A673 (cell line): Measurements from ENCODE around the gene TRAK1. TPM values are rescaled to one million over a fixed set of nuclear protein-coding genes. Genes with fewer than 3 reads are reported as not detected.

ENCODE experiments used
- BruUV-seq: library from RNA; stranded (reverse); fragments of 400-500 nt; replicated peaks from 2 replicates; lab custom pipeline; 2021; lab: Mats Ljungman, UMichigan
- CTCF ChIA-PET: fragments of 300-600 bp; sonication (Branson Sonifier 250); formaldehyde crosslinking; loops from one replicate; lab custom pipeline; 2022; ENCODE audit warnings: antibody characterized with exemption; lab: Charles Lee
- POLR2A ChIA-PET: fragments of 300-600 bp; sonication (Branson Sonifier 250); formaldehyde crosslinking; loops from one replicate; lab custom pipeline; 2022; ENCODE audit warnings: antibody characterized with exemption; ENCODE audit not compliant: low non-redundant PET; lab: Charles Lee
- DNase-seq: peaks from one replicate; pipeline ENCODE4 v3.0.0-alpha.2; 2015; ENCODE audit warnings: low spot score
- H3K27ac ChIP-seq: fragments of 200-600 bp; sonication (generic); 2 replicates; pipeline ENCODE4 v1.5.1; 2016; ENCODE audit warnings: mixed run types, low read depth, mild to moderate bottlenecking, mixed read lengths, antibody characterized with exemption, low read length; ENCODE audit not compliant: poor library complexity, severe bottlenecking
- H3K27me3 ChIP-seq: fragments of 200-600 bp; sonication (generic); replicated peaks from 2 replicates; pipeline ENCODE4 v1.6.1; 2017; ENCODE audit warnings: mixed run types, low read depth, mild to moderate bottlenecking, mixed read lengths, antibody characterized with exemption, low read length; ENCODE audit not compliant: insufficient read depth, poor library complexity
- H3K36me3 ChIP-seq: fragments of 200-600 bp; sonication (generic); 2 replicates; pipeline ENCODE4 v1.6.1; 2016; ENCODE audit warnings: mixed run types, mild to moderate bottlenecking, mixed read lengths, antibody characterized with exemption, low read length; ENCODE audit not compliant: insufficient read depth, poor library complexity, severe bottlenecking
- H3K4me1 ChIP-seq: fragments of 200-600 bp; sonication (generic); 2 replicates; pipeline ENCODE4 v1.6.1; 2017; ENCODE audit warnings: mixed run types, mild to moderate bottlenecking, mixed read lengths, antibody characterized with exemption, low read length; ENCODE audit not compliant: insufficient read depth, poor library complexity, severe bottlenecking
- H3K4me3 ChIP-seq: fragments of 200-600 bp; sonication (generic); 2 replicates; pipeline ENCODE4 v1.5.1; 2016; ENCODE audit warnings: low read depth, mixed run types, mild to moderate bottlenecking, mixed read lengths, low read length; ENCODE audit not compliant: poor library complexity, severe bottlenecking
- H3K9me3 ChIP-seq: fragments of 200-600 bp; sonication (generic); 2 replicates; pipeline ENCODE4 v1.6.1; 2016; ENCODE audit warnings: mixed run types, low read depth, mild to moderate bottlenecking, mixed read lengths, antibody characterized with exemption, low read length; ENCODE audit not compliant: poor library complexity, severe bottlenecking
- EZH2 ChIP-seq: fragments of 200-600 bp; sonication (generic); IDR thresholded peaks from 2 replicates; pipeline ENCODE4 v1.6.1; 2017; ENCODE audit warnings: borderline replicate concordance, low read depth, mild to moderate bottlenecking, mixed read lengths, antibody characterized with exemption, low read length; ENCODE audit not compliant: poor library complexity, severe bottlenecking
- intact Hi-C: fragments of 100-400 bp; cut with micrococcal nuclease; formaldehyde crosslinking; loops from one replicate; pipeline ENCODE4 v1.10.0; 2022; ENCODE audit not compliant: unreplicated experiment
- total RNA-seq: library from RNA; stranded (reverse); gene quantifications from 2 replicates; pipeline ENCODE4 v1.2.3, GENCODE V29; 2021
- TF ChIP-seq, protein P1 (sequence below): fragments of 300-800, 200-600 bp; sonication (generic); conservative IDR thresholded peaks from 2 replicates; pipeline ENCODE4 v1.5.1; 2017; ENCODE audit warnings: low read depth, mild to moderate bottlenecking, antibody characterized with exemption, low read length, moderate library complexity, mixed read lengths

TRAK1 gene
- total RNA-seq, 1 experiment from 2014 or later = 16.3 TPM

GRCh38 chr3:42148982-42149432, 57.9 kb downstream of the TRAK1 start:
- peaks cover 5% of the 10 kb centered on the region for H3K4me1 ChIP-seq
- ChIA-PET CTCF (no interaction called here), POLR2A (no interaction called here)
- H3K4me3 ChIP-seq = no peak overlapping the region
- no peaks in the 10 kb centered on the region for H3K36me3 ChIP-seq
- no peak overlapping the region for H3K27ac ChIP-seq
- no TSS peak for BruUV-seq
- peak; percentile 58 for DNase-seq
- TF ChIP-seq, protein P1, sequence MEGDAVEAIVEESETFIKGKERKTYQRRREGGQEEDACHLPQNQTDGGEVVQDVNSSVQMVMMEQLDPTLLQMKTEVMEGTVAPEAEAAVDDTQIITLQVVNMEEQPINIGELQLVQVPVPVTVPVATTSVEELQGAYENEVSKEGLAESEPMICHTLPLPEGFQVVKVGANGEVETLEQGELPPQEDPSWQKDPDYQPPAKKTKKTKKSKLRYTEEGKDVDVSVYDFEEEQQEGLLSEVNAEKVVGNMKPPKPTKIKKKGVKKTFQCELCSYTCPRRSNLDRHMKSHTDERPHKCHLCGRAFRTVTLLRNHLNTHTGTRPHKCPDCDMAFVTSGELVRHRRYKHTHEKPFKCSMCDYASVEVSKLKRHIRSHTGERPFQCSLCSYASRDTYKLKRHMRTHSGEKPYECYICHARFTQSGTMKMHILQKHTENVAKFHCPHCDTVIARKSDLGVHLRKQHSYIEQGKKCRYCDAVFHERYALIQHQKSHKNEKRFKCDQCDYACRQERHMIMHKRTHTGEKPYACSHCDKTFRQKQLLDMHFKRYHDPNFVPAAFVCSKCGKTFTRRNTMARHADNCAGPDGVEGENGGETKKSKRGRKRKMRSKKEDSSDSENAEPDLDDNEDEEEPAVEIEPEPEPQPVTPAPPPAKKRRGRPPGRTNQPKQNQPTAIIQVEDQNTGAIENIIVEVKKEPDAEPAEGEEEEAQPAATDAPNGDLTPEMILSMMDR = no peak
- no peak for TF ChIP-seq EZH2
- H3K27me3 ChIP-seq = no peaks in the 10 kb centered on the region
- no peaks in the 10 kb centered on the region for H3K9me3 ChIP-seq
- intact Hi-C loops = no loop called here

DNA sequence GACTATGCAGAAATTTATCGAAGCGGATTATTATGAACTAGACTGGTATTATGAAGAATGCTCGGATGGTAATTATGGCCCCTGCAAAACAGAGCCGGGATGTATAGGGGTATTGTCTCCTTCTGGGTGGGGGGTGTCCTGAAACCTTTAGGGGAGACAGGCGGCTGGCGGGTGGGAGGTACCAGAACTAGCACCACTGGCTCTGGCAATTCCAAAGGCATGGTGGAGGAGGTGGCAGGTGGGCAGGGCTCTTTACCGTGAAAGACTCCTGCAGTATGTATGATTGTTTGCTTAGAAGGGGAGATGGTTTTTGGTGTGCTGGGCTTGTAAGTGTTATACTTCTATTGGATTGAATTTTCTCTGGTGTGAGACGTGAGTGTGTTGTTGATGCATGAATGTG, 58.4 kb downstream of the TRAK1 start:
- no peak for DNase-seq
- H3K4me1 ChIP-seq = peaks cover under 1% of the 10 kb centered on the region
- H3K4me3 ChIP-seq = no peak overlapping the region
- H3K27me3 ChIP-seq = no peaks in the 10 kb centered on the region
- BruUV-seq = no TSS peak
- no peaks in the 10 kb centered on the region for H3K9me3 ChIP-seq
- intact Hi-C loops = no loop called here
- TF ChIP-seq, protein P1 = no peak
- no peak for TF ChIP-seq EZH2
- no peaks in the 10 kb centered on the region for H3K36me3 ChIP-seq
- no peak overlapping the region for H3K27ac ChIP-seq
- CTCF ChIA-PET = no interaction called here
- POLR2A ChIA-PET = no interaction called here

DNA sequence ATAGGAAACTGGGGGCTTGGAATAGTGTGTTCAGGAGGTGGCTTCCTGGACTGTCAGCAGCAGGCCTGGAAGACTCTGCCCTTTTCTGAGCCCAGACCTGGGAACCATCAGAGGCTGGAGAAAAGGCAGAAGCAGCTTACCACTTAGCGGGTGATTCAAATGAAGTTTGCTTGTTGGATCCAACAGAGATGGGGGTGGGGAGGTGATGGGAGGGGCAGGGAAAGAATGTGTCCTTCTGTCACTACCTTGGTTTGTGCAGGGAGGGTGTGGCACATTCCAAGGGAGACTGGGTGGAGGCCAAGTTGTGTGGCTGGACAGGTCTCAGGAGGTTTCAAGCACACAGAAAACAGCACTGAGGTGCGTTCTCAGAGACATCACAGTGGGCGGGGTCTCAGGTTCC, 58.8 kb downstream of the TRAK1 start:
- no peaks in the 10 kb centered on the region for H3K27me3 ChIP-seq
- no TSS peak for BruUV-seq
- CTCF ChIA-PET = no interaction called here
- H3K4me3 ChIP-seq = no peak overlapping the region
- no peaks in the 10 kb centered on the region for H3K4me1 ChIP-seq
- no peak overlapping the region for H3K27ac ChIP-seq
- TF ChIP-seq, protein P1 = no peak
- no peak for TF ChIP-seq EZH2
- DNase-seq = no peak
- POLR2A ChIA-PET = no interaction called here
- H3K9me3 ChIP-seq = no peaks in the 10 kb centered on the region
- no peaks in the 10 kb centered on the region for H3K36me3 ChIP-seq
- intact Hi-C loops = no loop called here
